Left renal pelvis (tissue), 4 donors: ENCODE data around the gene SYCP2. TPM values are rescaled to one million over a fixed set of nuclear protein-coding genes. Genes with fewer than 3 reads are reported as not detected.
A peak's percentile ranks its signal among the peaks of the same experiment; 100 is the strongest.

Experiments
- DNase-seq, 4 donors: peaks; one replicate each; pipeline ENCODE4 v3.0.0-alpha.2; 2013; ENCODE audit warnings: low read depth in 4 of 4, low spot score in 3 of 4
- polyA plus RNA-seq, 4 donors: library from polyadenylated mRNA; unstranded; fragments of 120-200 nt; gene quantifications; one replicate each; pipeline ENCODE4 v1.2.1, GENCODE V29; 2013; ENCODE audit not compliant: insufficient read length in 4 of 4

Gene SYCP2
- polyA plus RNA-seq, 4 donors = 4.1 to 8.7 (median 7.3) TPM

GRCh38 chr20:59824711-59825562, 108.5 kb downstream of the SYCP2 start:
- no peak for DNase-seq

- peak in 1 of 4 donors; percentile 21 for DNase-seq
Observed at GRCh38 chr20:59823491-59824259, 109.8 kb downstream of the SYCP2 start.

GRCh38 chr20:59823030-59823423, 110.4 kb downstream of the SYCP2 start:
- no peak for DNase-seq

- no peak for DNase-seq
Observed at GRCh38 chr20:59822291-59823029, 111.0 kb downstream of the SYCP2 start.

- no peak for DNase-seq
Observed at GRCh38 chr20:59821788-59822187, 111.6 kb downstream of the SYCP2 start.

GRCh38 chr20:59821201-59821600, 112.2 kb downstream of the SYCP2 start:
- no peak for DNase-seq

GRCh38 chr20:59820204-59821041, 113.0 kb downstream of the SYCP2 start:
- DNase-seq = no peak

GRCh38 chr20:59819496-59820203, 113.8 kb downstream of the SYCP2 start:
- DNase-seq = no peak

- DNase-seq = no peak
Observed at GRCh38 chr20:59818911-59819310, 114.5 kb downstream of the SYCP2 start.

- DNase-seq = no peak
Observed at GRCh38 chr20:59817846-59818615, 115.4 kb downstream of the SYCP2 start.

GRCh38 chr20:59817406-59817805, 116.0 kb downstream of the SYCP2 start:
- no peak for DNase-seq

GRCh38 chr20:59816146-59816738, 117.2 kb downstream of the SYCP2 start:
- no peak for DNase-seq

- DNase-seq = no peak
Observed at GRCh38 chr20:59814840-59815340, 118.5 kb downstream of the SYCP2 start.

- DNase-seq = no peak
Observed at GRCh38 chr20:59813948-59814839, 119.2 kb downstream of the SYCP2 start.
